DMS53 treated with DMSO at 0.1 percent for 48 hours (cell line): Measurements from ENCODE around the gene ZMYM2.
"Not testable (repeated sequence)": the region's sequence is repeated elsewhere in the genome, so short reads cannot be mapped to it uniquely, and the experiment has no call there.

ENCODE experiments used
- DNase-seq: peaks from one replicate; lab custom pipeline; 2025; ENCODE audit not compliant: unreplicated experiment; lab: John Stamatoyannopoulos, UW

ZMYM2 gene

GRCh38 chr13:19982447-19983043, 24.0 kb downstream of the ZMYM2 start:
- DNase-seq: no peak

GRCh38 chr13:19984430-19985218, 26.1 kb downstream of the ZMYM2 start:
- DNase-seq: no peak

GRCh38 chr13:19985219-19985556, 26.7 kb downstream of the ZMYM2 start:
- no peak for DNase-seq

GRCh38 chr13:19991531-19991930, 33.0 kb downstream of the ZMYM2 start:
- DNase-seq: no peak

GRCh38 chr13:19993024-19993423, 34.5 kb downstream of the ZMYM2 start:
- no peak for DNase-seq

GRCh38 chr13:19998960-19999359, 40.4 kb downstream of the ZMYM2 start:
- no peak for DNase-seq

- DNase-seq: no peak
Measured at GRCh38 chr13:20000062-20000552, 41.6 kb downstream of the ZMYM2 start.

- DNase-seq: no peak
Measured at GRCh38 chr13:20001366-20002190, 43.1 kb downstream of the ZMYM2 start.

- no peak for DNase-seq
Measured at GRCh38 chr13:20002787-20003186, 44.3 kb downstream of the ZMYM2 start.

- no peak for DNase-seq
Measured at GRCh38 chr13:20006206-20006605, 47.7 kb downstream of the ZMYM2 start.

- DNase-seq: no peak
Measured at GRCh38 chr13:20015763-20016162, 57.2 kb downstream of the ZMYM2 start.

- no peak for DNase-seq
Measured at GRCh38 chr13:20016649-20017364, 58.3 kb downstream of the ZMYM2 start.

GRCh38 chr13:20017365-20017711, 58.8 kb downstream of the ZMYM2 start:
- DNase-seq: no peak

GRCh38 chr13:20019043-20019442, 60.5 kb downstream of the ZMYM2 start:
- no peak for DNase-seq

- no peak for DNase-seq
Measured at GRCh38 chr13:20024702-20025101, 66.2 kb downstream of the ZMYM2 start.

- DNase-seq: no peak
Measured at GRCh38 chr13:20028953-20029352, 70.4 kb downstream of the ZMYM2 start.

- DNase-seq: no peak
Measured at GRCh38 chr13:20033486-20033885, 75.0 kb downstream of the ZMYM2 start.

GRCh38 chr13:20035130-20035529, 76.6 kb downstream of the ZMYM2 start:
- DNase-seq: no peak

GRCh38 chr13:20037908-20038307, 79.4 kb downstream of the ZMYM2 start:
- no peak for DNase-seq

GRCh38 chr13:20042603-20043002, 84.1 kb downstream of the ZMYM2 start:
- not testable (repeated sequence) for DNase-seq

- DNase-seq: no peak
Measured at GRCh38 chr13:20043207-20043925, 84.8 kb downstream of the ZMYM2 start.
